ENCODE results near the gene GHR.
A peak's percentile ranks its signal among the peaks of the same experiment; 100 is the strongest.
"Not testable (repeated sequence)": the region's sequence is repeated elsewhere in the genome, so short reads cannot be mapped to it uniquely, and the experiment has no call there.

Gene GHR

DNA sequence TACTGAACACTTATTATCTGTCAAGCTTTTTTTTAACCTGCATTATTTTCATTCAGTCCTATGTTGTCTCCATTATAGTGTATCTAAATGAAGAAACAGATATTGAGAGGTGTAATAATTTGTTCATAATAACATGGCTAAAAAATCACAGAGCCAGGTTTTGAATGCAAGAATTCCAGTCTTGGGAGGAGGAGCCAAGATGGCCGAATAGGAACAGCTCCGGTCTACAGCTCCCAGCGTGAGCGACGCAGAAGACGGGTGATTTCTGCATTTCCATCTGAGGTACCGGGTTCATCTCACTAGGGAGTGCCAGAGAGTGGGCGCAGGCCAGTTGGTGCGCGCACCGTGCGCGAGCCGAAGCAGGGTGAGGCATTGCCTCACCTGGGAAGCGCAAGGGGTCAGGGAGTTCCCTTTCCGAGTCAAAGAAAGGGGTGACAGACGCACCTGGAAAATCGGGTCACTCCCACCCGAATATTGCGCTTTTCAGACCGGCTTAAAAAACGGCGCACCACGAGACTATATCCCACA, 311.4 kb downstream of the GHR start:
- not testable (repeated sequence) for H3K36me3 ChIP-seq (ENCODE audit: control insufficient read depth in 5 of 5, insufficient read depth in 5 of 5, low read length in 5 of 5); H3K9me3 ChIP-seq (ENCODE audit: control insufficient read depth in 5 of 5, low read length in 5 of 5); H3K4me1 ChIP-seq (ENCODE audit: control insufficient read depth in 5 of 5, insufficient read depth in 5 of 5, low read length in 5 of 5); H3K27me3 ChIP-seq (ENCODE audit: control insufficient read depth in 5 of 5, insufficient read depth in 4 of 5, low read length in 5 of 5); H3K9ac ChIP-seq (ENCODE audit: low read length in 5 of 5); H3K27ac ChIP-seq (ENCODE audit: low read depth, low read length); H3K4me3 ChIP-seq (ENCODE audit: low read depth in 1 of 5, low read length in 5 of 5)

DNA sequence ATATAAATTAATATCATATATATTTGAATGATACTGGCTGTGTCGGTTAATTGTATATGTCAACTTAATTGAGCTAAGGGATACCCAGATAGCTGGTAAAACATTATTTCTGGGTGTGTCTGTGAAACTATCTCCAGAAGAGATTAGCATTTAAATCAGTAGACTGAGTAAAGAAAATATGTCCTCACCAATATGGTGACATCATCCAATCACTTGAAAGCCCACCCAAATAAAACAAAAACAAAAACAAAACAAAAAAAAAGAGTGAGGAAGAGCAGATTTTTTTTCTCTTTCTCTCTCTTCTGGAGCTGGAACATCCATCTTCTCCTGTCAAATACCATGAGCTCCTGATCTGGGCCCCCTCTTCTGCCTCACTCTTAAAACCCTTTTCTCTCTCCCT, 317.7 kb downstream of the GHR start:
- H3K4me1 ChIP-seq (ENCODE audit: control insufficient read depth in 5 of 5, insufficient read depth in 5 of 5, low read length in 5 of 5) = no peaks in the 10 kb centered on the region
- H3K4me3 ChIP-seq (ENCODE audit: low read depth in 1 of 5, low read length in 5 of 5) = no peak overlapping the region
- peaks cover 0 to 7% (median 0%) of the 10 kb centered on the region in 5 donors for H3K9me3 ChIP-seq (ENCODE audit: control insufficient read depth in 5 of 5, low read length in 5 of 5)
- H3K36me3 ChIP-seq (ENCODE audit: control insufficient read depth in 5 of 5, insufficient read depth in 5 of 5, low read length in 5 of 5) = no peaks in the 10 kb centered on the region
- no peak overlapping the region for H3K27ac ChIP-seq (ENCODE audit: low read depth, low read length)
- no peak overlapping the region for H3K9ac ChIP-seq (ENCODE audit: low read length in 5 of 5)
- no peaks in the 10 kb centered on the region for H3K27me3 ChIP-seq (ENCODE audit: control insufficient read depth in 5 of 5, insufficient read depth in 4 of 5, low read length in 5 of 5)

DNA sequence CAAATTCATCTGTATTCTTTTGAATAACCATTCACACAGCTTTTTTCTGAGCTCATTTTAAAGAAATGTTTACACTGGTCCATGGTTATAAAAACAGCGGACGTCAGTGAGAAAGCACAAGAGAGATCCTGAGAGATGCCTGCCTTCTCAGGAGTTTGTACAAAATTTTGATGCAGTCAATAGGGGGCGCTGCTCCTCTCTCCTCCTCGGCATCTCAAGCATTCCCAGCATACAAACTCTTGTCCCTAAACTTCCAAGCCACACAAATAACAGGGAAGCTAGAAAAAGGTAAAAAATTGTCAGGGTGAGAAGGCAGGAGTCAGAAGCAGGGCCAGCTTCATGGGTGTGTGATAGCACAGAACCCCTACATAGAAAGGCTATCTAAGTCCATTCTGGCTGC, 322.2 kb downstream of the GHR start:
- H3K9me3 ChIP-seq (ENCODE audit: control insufficient read depth in 5 of 5, low read length in 5 of 5) = peaks cover 0 to 7% (median 0%) of the 10 kb centered on the region in 5 donors
- no peak overlapping the region for H3K9ac ChIP-seq (ENCODE audit: low read length in 5 of 5)
- H3K4me1 ChIP-seq (ENCODE audit: control insufficient read depth in 5 of 5, insufficient read depth in 5 of 5, low read length in 5 of 5) = no peaks in the 10 kb centered on the region
- no peaks in the 10 kb centered on the region for H3K36me3 ChIP-seq (ENCODE audit: control insufficient read depth in 5 of 5, insufficient read depth in 5 of 5, low read length in 5 of 5)
- H3K27me3 ChIP-seq (ENCODE audit: control insufficient read depth in 5 of 5, insufficient read depth in 4 of 5, low read length in 5 of 5) = no peaks in the 10 kb centered on the region
- no peak overlapping the region for H3K27ac ChIP-seq (ENCODE audit: low read depth, low read length)
- no peak overlapping the region for H3K4me3 ChIP-seq (ENCODE audit: low read depth in 1 of 5, low read length in 5 of 5)

- no peak overlapping the region for H3K9ac ChIP-seq (ENCODE audit: low read length in 5 of 5)
- H3K27me3 ChIP-seq (ENCODE audit: control insufficient read depth in 5 of 5, insufficient read depth in 4 of 5, low read length in 5 of 5) = no peaks in the 10 kb centered on the region
- no peak overlapping the region for H3K4me3 ChIP-seq (ENCODE audit: low read depth in 1 of 5, low read length in 5 of 5)
- H3K27ac ChIP-seq (ENCODE audit: low read depth, low read length) = no peak overlapping the region
- H3K4me1 ChIP-seq (ENCODE audit: control insufficient read depth in 5 of 5, insufficient read depth in 5 of 5, low read length in 5 of 5) = no peaks in the 10 kb centered on the region
- H3K36me3 ChIP-seq (ENCODE audit: control insufficient read depth in 5 of 5, insufficient read depth in 5 of 5, low read length in 5 of 5) = no peaks in the 10 kb centered on the region
- H3K9me3 ChIP-seq (ENCODE audit: control insufficient read depth in 5 of 5, low read length in 5 of 5) = peaks cover 0 to 6% (median 0%) of the 10 kb centered on the region in 5 donors
Observed at GRCh38 chr5:42745856-42746255, 322.6 kb downstream of the GHR start.

GRCh38 chr5:42749020-42749419, 325.8 kb downstream of the GHR start:
- H3K9me3 ChIP-seq (ENCODE audit: control insufficient read depth in 5 of 5, low read length in 5 of 5) = no peaks in the 10 kb centered on the region
- H3K36me3 ChIP-seq (ENCODE audit: control insufficient read depth in 5 of 5, insufficient read depth in 5 of 5, low read length in 5 of 5) = no peaks in the 10 kb centered on the region
- no peak overlapping the region for H3K27ac ChIP-seq (ENCODE audit: low read depth, low read length)
- no peaks in the 10 kb centered on the region for H3K4me1 ChIP-seq (ENCODE audit: control insufficient read depth in 5 of 5, insufficient read depth in 5 of 5, low read length in 5 of 5)
- H3K27me3 ChIP-seq (ENCODE audit: control insufficient read depth in 5 of 5, insufficient read depth in 4 of 5, low read length in 5 of 5) = no peaks in the 10 kb centered on the region
- H3K4me3 ChIP-seq (ENCODE audit: low read depth in 1 of 5, low read length in 5 of 5) = no peak overlapping the region
- no peak overlapping the region for H3K9ac ChIP-seq (ENCODE audit: low read length in 5 of 5)

GRCh38 chr5:42750507-42750906, 327.3 kb downstream of the GHR start:
- Histone ChIP-seq H3K36me3 (ENCODE audit: control insufficient read depth in 5 of 5, insufficient read depth in 5 of 5, low read length in 5 of 5) (no peaks in the 10 kb centered on the region), H3K27me3 (ENCODE audit: control insufficient read depth in 5 of 5, insufficient read depth in 4 of 5, low read length in 5 of 5) (no peaks in the 10 kb centered on the region), H3K9ac (ENCODE audit: low read length in 5 of 5) (no peak overlapping the region), H3K4me1 (ENCODE audit: control insufficient read depth in 5 of 5, insufficient read depth in 5 of 5, low read length in 5 of 5) (no peaks in the 10 kb centered on the region), H3K9me3 (ENCODE audit: control insufficient read depth in 5 of 5, low read length in 5 of 5) (no peaks in the 10 kb centered on the region), H3K27ac (ENCODE audit: low read depth, low read length) (no peak overlapping the region), H3K4me3 (ENCODE audit: low read depth in 1 of 5, low read length in 5 of 5) (no peak overlapping the region)

- H3K27ac ChIP-seq (ENCODE audit: low read depth, low read length) = no peak overlapping the region
- no peaks in the 10 kb centered on the region for H3K27me3 ChIP-seq (ENCODE audit: control insufficient read depth in 5 of 5, insufficient read depth in 4 of 5, low read length in 5 of 5)
- no peaks in the 10 kb centered on the region for H3K4me1 ChIP-seq (ENCODE audit: control insufficient read depth in 5 of 5, insufficient read depth in 5 of 5, low read length in 5 of 5)
- no peaks in the 10 kb centered on the region for H3K36me3 ChIP-seq (ENCODE audit: control insufficient read depth in 5 of 5, insufficient read depth in 5 of 5, low read length in 5 of 5)
- no peak overlapping the region for H3K4me3 ChIP-seq (ENCODE audit: low read depth in 1 of 5, low read length in 5 of 5)
- H3K9me3 ChIP-seq (ENCODE audit: control insufficient read depth in 5 of 5, low read length in 5 of 5) = no peaks in the 10 kb centered on the region
- no peak overlapping the region for H3K9ac ChIP-seq (ENCODE audit: low read length in 5 of 5)
Observed at GRCh38 chr5:42751044-42751443, 327.8 kb downstream of the GHR start.

GRCh38 chr5:42753099-42753498, 329.9 kb downstream of the GHR start:
- H3K9me3 ChIP-seq (ENCODE audit: control insufficient read depth in 5 of 5, low read length in 5 of 5) = no peaks in the 10 kb centered on the region
- H3K27ac ChIP-seq (ENCODE audit: low read depth, low read length) = no peak overlapping the region
- peaks cover 0 to 12% (median 7%) of the 10 kb centered on the region in 5 donors for H3K4me1 ChIP-seq (ENCODE audit: control insufficient read depth in 5 of 5, insufficient read depth in 5 of 5, low read length in 5 of 5)
- no peaks in the 10 kb centered on the region for H3K27me3 ChIP-seq (ENCODE audit: control insufficient read depth in 5 of 5, insufficient read depth in 4 of 5, low read length in 5 of 5)
- no peaks in the 10 kb centered on the region for H3K36me3 ChIP-seq (ENCODE audit: control insufficient read depth in 5 of 5, insufficient read depth in 5 of 5, low read length in 5 of 5)
- H3K9ac ChIP-seq (ENCODE audit: low read length in 5 of 5) = no peak overlapping the region
- no peak overlapping the region for H3K4me3 ChIP-seq (ENCODE audit: low read depth in 1 of 5, low read length in 5 of 5)

DNA sequence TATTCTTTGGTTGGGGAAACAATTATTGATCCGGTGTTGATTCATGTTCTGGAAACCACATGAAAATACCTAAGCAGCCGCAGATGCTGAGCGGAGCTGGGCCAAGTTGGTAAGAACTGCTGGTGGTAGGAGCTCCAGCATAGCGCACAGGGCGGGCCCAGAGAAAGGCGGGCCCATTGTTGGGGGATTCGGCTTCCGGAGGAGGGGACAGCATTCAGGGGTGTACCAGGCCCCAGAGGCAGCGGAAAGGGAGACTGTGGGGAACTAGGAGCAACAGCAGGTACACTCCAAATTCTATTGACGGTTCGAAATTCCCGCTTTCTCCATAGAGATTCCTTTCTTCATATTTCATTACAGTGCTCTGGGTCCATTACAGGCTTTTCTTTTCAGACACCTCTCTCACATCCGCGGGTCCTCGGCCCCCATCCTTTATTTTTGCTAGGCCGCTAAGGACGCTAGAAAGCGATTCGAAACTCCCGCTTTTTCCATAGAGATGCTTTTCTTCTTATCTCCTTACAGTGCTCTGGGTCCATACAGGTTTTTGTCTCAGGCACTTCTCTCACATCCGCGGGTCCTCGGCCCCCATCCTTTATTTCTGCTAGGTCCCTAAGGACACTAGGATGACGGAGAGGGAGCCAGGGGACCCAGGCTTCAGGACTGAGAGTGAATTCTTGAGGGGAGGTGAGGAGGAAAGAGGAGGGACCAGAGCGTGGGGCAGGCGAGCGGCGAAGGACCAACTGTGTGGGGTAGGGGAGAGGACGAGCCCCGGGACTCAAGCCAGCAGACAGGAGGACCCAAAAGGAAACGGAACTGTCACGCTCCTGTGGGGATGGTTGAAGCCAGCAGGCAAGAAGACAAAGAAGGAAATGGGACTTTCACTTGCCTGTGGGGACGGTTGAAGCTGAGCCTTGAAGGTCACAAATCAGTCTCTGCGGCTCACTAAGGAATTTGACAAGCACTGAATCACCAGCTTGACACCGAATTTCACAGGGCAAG, 333.7 kb downstream of the GHR start, which contains the start of gene CCDC152:
CCDC152 (plus strand) TSS at position 213 of the 996 bp plus-strand sequence. CDS start 2,304 bp downstream, outside the sequence.
- Histone ChIP-seq H3K36me3 (ENCODE audit: control insufficient read depth in 5 of 5, insufficient read depth in 5 of 5, low read length in 5 of 5) (no peaks in the 10 kb centered on the region), H3K27me3 (ENCODE audit: control insufficient read depth in 5 of 5, insufficient read depth in 4 of 5, low read length in 5 of 5) (no peaks in the 10 kb centered on the region), H3K9ac (ENCODE audit: low read length in 5 of 5) (peak within 1 kb of the TSS in 3 of 5 donors; percentile 6 to 57 (median 42)), H3K9me3 (ENCODE audit: control insufficient read depth in 5 of 5, low read length in 5 of 5) (no peaks in the 10 kb centered on the region), H3K4me3 (ENCODE audit: low read depth in 1 of 5, low read length in 5 of 5) (peak within 1 kb of the TSS; percentile 38 to 71 (median 51)), H3K4me1 (ENCODE audit: control insufficient read depth in 5 of 5, insufficient read depth in 5 of 5, low read length in 5 of 5) (peaks cover 0 to 12% (median 7%) of the 10 kb centered on the region in 5 donors), H3K27ac (ENCODE audit: low read depth, low read length) (no peak within 1 kb of the TSS)

DNA sequence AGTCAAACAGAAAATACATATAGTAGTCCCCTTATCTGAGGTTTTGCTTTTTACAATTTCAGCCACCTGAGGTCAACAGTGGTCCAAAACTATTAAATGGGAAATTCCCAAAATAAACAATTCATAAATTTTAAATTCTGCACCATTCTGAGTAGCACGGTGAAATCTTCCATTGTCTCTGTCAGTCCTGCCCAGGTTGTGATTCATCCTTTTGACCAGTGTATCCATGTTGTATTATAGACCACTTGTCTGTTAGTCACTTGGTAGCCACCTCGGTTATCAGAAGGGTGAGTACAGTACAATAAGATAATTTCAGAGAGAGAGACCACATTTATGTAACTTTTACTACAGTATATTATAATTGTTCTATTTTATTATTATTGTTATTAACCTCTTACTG, 336.2 kb downstream of the GHR start:
- no peaks in the 10 kb centered on the region for H3K27me3 ChIP-seq (ENCODE audit: control insufficient read depth in 5 of 5, insufficient read depth in 4 of 5, low read length in 5 of 5)
- H3K4me3 ChIP-seq (ENCODE audit: low read depth in 1 of 5, low read length in 5 of 5) = no peak overlapping the region
- H3K9me3 ChIP-seq (ENCODE audit: control insufficient read depth in 5 of 5, low read length in 5 of 5) = no peaks in the 10 kb centered on the region

More for the DNA sequence above, 336.2 kb downstream of the GHR start:
- H3K27ac ChIP-seq (ENCODE audit: low read depth, low read length) = no peak overlapping the region
- peaks cover 0 to 12% (median 7%) of the 10 kb centered on the region in 5 donors for H3K4me1 ChIP-seq (ENCODE audit: control insufficient read depth in 5 of 5, insufficient read depth in 5 of 5, low read length in 5 of 5)
- H3K9ac ChIP-seq (ENCODE audit: low read length in 5 of 5) = no peak overlapping the region
- no peaks in the 10 kb centered on the region for H3K36me3 ChIP-seq (ENCODE audit: control insufficient read depth in 5 of 5, insufficient read depth in 5 of 5, low read length in 5 of 5)
